Measurements from ENCODE around the gene ST6GALNAC4.
A peak's percentile ranks its signal among the peaks of the same experiment; 100 is the strongest.

DNA sequence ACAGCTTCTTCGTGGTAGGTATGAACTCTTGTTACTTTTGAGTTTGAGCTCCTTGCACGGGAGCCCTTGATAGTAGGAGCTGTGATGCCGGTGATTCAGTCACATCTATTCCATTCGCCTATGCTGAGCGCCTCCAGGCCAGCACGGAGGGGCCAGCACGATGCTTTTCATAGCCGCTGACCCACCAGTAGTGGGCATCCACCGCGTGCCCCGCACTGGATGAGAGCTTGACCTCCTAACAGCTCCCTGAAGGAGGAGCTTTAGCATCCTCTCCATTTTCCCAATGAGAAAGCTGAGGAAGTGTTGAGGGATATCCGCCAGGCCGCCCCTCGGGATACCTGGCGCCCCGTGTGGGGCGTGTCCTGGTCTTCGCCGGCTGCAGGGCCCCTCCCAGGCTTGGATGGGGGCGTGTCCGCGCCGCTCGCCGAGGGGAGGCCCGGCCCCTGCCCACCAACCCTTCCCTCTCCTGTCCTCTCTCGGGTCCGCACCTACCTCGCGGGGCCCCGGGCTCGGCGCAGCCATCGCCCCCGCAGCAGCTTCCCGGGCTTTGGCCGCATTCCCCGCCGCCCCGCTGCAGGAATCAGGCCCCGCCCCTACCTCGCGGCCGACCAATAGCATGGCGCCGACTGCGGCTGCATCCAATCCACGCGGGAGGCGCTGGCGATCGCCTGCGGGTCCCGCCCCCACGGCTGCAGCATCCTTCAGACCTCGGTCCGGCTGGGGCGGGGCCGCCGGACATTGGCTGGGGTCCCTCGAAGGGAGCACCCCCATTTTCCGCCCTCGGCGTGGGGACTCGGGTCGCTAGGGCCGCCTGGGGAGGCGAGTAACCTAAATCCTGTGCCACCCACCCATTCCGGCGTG lies 13.6 kb upstream of the ST6GALNAC4 start, which contains the start of gene PIP5KL1:
- TF ChIP-seq ZNF280C (tag by site-specific recombination; IDR thresholded peaks at IDR 0.05) (no peak), CTCF (tag by site-specific recombination; IDR thresholded peaks at IDR 0.05) (no peak), ZNF146 (tag by site-specific recombination; IDR thresholded peaks at IDR 0.05) (no peak), MZF1 (tag by site-specific recombination; IDR thresholded peaks at IDR 0.05; ENCODE audit: borderline replicate concordance) (no peak), ZNF221 (tag by site-specific recombination; IDR thresholded peaks at IDR 0.05; ENCODE audit: borderline replicate concordance) (no peak), ZBTB44 (tag by site-specific recombination; IDR thresholded peaks at IDR 0.05) (no peak), ELK4 (IDR thresholded peaks at IDR 0.05; ENCODE audit: borderline replicate concordance, low read depth, low read length) (no peak), ZNF10 (tag by site-specific recombination; IDR thresholded peaks at IDR 0.05) (no peak), IKZF3 (tag by site-specific recombination; IDR thresholded peaks at IDR 0.05) (0 out of 2 replicates have a peak, but pooled peaks have one; percentile 40)
- TF ChIP-seq, protein P1, sequence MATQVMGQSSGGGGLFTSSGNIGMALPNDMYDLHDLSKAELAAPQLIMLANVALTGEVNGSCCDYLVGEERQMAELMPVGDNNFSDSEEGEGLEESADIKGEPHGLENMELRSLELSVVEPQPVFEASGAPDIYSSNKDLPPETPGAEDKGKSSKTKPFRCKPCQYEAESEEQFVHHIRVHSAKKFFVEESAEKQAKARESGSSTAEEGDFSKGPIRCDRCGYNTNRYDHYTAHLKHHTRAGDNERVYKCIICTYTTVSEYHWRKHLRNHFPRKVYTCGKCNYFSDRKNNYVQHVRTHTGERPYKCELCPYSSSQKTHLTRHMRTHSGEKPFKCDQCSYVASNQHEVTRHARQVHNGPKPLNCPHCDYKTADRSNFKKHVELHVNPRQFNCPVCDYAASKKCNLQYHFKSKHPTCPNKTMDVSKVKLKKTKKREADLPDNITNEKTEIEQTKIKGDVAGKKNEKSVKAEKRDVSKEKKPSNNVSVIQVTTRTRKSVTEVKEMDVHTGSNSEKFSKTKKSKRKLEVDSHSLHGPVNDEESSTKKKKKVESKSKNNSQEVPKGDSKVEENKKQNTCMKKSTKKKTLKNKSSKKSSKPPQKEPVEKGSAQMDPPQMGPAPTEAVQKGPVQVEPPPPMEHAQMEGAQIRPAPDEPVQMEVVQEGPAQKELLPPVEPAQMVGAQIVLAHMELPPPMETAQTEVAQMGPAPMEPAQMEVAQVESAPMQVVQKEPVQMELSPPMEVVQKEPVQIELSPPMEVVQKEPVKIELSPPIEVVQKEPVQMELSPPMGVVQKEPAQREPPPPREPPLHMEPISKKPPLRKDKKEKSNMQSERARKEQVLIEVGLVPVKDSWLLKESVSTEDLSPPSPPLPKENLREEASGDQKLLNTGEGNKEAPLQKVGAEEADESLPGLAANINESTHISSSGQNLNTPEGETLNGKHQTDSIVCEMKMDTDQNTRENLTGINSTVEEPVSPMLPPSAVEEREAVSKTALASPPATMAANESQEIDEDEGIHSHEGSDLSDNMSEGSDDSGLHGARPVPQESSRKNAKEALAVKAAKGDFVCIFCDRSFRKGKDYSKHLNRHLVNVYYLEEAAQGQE (tag by site-specific recombination; IDR thresholded peaks at IDR 0.05): no peak
